ELR (cell line): ENCODE data around the gene ATP2B3.

Experiments
- DNase-seq: peaks from one replicate; pipeline ENCODE4 v3.0.0-alpha.2; 2015; ENCODE audit warnings: low read depth

ATP2B3 gene

GRCh38 chrX:153571534-153571908 lies 54.1 kb downstream of the ATP2B3 start:
- DNase-seq, result no peak

- no peak for DNase-seq
Observed at GRCh38 chrX:153572601-153573000, 55.2 kb downstream of the ATP2B3 start.

DNA sequence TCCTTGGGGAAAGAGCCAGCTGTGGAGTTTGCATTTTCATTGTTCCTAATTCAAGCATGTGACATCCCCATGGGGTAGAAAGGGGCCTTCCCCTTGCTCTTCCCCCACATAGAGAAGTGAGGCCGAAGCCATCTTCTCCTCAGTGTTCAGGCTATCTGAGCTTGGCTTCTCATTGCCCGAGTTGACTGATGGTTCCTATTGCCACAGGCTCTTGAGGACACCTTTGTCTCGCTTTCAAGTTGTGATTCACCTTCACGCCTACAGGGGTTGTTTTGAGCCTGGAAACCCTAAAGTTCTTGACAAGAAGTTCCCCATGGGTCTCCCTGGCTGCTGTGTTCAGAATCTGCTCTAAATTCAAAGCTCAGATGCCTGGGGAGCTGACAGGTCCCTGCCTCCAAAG lies 56.5 kb downstream of the ATP2B3 start:
- DNase-seq, result no peak

GRCh38 chrX:153576239-153576870 lies 58.9 kb downstream of the ATP2B3 start:
- no peak for DNase-seq

- no peak for DNase-seq
Observed at GRCh38 chrX:153576961-153577360, 59.5 kb downstream of the ATP2B3 start.

DNA sequence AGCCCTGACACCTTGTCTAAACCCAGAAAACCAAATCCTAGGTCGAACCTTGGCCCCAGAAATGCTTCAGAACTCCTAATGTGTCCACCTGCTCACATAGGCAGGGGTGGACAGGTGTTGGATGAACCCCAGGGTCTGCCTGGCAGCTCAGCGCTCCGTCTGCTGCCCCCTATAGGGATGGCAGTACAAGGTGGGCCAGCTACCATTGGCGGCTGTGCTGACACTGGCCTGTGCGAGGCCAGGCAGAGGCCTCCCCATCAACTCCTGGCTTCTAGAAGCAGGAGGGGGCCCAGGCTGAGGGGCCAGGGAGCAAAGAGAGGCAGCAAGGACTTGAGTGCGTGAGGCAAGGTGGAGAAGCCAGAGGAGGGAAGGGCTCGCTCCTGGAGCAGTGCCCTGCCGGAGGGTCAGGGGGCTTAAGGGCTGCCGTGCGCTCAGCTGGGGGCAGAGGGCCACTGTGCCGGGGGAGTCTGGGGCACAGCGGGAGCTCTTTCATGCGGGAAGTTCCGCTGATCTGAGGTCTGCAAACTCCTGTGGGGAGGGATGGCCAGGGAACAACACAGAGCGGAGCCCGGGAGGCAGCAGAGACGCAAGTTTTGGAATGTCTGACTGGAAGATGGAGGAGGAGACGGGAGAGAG lies 60.9 kb downstream of the ATP2B3 start:
- DNase-seq, result no peak

- DNase-seq, result no peak
Observed at GRCh38 chrX:153578889-153579288, 61.4 kb downstream of the ATP2B3 start.

DNA sequence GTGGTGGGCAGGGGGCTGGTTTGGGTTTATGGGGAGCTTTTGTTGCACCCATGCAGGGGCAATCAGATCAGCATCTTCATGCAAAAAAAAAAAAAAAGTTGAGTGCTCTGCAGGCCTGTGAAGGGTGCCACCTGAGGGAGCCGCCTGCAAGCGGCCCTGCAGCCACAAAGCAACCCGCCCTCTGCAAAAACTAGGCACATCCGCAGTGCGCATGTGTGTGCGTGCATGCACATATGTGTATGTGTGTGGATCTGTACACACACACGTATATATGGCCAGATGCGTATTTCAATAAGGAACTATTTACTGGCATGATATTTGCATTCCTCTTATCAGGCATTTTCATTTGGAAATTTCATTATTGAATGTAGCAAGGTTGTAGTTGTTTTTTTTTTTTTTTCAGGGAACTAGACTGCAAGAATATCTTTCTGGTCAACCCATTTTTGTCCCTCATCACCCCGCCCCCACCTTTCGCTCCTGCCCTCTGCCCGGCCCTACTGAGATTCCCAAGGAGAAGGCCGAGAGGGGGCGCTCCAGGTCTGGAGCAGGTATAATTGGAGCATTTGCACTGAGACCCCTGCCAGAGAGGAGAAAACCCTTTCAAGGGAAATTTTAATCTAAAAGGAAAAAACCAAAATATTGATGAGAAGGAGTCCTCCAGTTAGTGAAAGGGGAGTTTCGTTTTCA lies 63.4 kb downstream of the ATP2B3 start:
- DNase-seq, result no peak

GRCh38 chrX:153582896-153583295 lies 65.5 kb downstream of the ATP2B3 start:
- DNase-seq, result peak; percentile 32

DNA sequence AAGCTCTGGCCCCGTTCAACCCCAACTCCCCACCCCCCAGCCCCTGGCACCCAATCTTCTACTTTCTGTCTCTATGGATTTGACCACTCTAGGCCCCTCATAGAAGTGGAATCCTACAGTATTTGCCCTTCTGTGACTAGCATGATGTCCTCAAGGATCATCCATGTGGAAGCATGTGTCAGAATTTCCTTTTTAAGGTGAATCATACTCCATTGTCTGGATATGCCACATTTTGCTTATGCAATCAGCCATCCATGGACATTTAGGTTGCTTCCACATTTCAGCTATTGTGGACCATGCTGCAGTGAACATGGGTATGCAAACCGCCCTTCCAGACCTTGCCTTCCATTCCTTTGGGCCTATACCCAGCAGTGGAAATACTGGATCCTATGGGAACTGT lies 66.0 kb downstream of the ATP2B3 start:
- DNase-seq, result no peak

GRCh38 chrX:153585827-153586226 lies 68.4 kb downstream of the ATP2B3 start:
- no peak for DNase-seq

DNA sequence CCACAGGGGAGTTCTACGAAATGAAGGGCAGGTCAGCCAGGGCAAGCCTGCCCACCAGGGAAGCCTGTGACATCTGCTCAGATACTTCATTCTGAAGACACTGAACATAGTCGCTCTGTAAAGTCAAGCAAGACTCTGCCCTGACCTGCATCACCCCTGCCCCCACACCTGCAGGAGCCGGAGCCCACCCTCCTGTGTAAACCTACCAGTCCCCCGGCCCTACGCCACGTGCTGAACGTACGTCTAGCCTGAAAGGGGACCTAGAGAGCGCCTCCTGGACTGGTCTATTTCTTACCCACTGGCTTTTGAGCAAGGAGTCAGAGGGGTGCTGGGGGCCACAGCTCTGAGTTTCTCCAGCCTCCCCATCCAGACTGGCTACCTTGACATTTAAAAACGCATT lies 69.9 kb downstream of the ATP2B3 start:
- DNase-seq, result no peak

DNA sequence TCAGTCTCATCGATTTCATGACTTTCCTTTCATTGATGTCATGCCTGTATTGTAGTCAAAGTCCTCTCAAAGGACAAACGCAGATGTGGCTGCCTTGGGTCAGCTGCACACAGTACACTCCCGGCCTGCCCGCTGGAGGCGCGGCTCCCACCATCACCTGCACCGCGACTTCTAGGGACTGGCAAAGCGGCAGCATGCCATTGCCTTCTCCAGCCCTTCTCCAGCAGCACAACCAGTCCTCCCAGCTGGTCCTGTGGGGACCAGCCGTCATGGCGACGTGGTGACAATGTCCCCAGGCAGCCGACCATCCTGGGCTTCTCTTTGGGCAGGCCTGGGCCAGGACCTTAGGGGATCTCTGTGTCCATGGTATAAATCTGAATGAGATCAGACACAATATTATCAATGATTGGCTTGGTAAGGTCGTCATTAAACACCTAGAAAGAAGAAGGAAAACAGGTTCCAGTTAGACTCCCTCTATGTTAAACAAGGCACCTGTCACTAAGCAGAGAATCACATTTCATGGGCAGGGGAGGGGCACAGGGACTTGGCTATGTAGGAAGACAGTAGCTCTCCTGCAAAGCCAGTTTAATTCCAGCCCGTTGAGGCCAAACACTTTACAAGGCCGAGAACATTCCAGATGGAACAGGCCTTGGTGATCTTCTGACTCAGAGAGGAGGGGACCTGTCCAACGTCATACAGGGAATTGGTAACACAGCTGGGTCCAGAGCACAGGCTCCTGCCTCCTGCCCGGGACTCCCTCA lies 70.8 kb downstream of the ATP2B3 start:
- DNase-seq, result no peak

GRCh38 chrX:153588782-153589446 lies 71.5 kb downstream of the ATP2B3 start:
- no peak for DNase-seq

DNA sequence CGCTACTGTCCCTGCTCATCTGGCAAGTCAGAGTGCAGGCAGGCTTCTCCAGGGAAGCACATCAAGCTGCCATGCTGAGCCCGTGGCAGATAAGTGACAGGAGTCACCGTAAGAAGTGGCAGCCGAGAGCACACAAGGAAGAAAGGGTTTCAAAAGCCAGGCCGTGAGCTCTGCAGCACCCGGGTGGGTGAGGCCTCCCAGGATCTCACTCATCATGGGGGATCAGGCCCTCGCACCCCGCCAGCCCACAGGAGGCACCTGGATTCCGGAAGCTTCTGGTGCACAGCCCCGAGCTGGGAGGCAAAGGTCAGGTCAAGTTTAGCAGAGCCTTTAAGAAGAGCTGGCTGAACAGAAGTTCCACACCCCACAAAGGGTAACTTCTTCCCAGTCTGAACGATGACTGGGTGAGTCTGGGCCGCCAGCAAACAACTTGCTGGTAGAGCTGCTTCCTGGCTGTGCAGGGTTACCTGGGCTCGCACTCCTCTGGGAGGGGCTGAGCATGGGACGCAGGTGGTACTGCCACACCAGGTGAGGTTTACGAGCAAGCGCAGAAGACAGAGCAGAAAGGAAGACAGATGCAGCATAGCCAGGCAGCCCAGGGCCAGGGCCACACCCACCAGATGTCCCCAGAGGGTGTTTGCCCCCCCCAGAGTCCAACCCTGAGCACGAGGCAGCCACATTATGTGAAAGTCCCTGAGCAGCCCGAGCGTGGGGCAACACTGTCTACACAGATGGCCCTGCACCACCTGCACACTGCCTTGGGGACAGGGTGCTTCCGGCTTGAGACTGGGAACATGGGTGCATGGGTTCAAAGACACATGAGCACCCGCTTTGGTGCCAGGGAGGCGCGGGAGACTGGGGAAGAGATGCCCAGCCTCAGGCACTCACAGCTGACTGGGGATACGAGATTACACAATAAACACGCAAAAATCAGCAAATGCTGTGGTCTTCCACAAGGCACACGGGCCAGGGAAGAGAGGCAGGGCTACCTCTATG lies 73.8 kb downstream of the ATP2B3 start:
- DNase-seq, result no peak

DNA sequence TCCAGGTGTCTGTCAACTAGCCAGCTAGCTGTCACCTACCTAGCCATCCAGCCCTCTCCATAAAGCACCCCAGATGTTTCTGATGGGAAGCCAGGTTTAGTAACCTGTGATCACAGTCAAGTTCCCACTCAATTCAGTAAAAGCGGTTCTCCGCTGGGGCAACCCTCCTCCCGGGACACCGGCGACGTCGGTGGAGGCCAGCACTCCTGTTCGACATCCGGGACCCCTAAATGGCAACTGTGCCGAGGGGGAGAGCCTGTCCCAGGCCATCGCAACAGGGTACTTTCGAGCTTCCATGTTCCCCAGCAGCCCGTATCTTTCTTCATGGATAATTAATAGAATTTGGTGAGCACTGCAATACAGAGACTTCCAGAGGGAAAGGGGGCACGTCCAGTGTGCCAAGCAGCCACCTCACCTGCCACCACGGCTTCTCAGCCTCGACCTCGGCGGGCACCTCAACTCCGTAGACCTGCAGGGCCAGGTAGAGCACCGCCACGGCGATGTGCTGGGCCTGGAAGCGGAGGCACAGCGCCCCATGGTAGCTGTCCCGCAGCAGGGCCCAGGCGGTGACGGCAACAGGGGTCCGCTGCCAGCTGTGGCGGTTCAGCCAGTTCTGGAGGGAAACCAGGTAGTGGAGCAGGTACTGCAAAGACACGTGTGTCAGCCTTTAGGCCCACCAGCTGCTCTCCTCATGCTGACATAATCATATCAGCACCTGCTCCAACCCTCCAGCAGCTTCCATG lies 74.8 kb downstream of the ATP2B3 start:
- no peak for DNase-seq

DNA sequence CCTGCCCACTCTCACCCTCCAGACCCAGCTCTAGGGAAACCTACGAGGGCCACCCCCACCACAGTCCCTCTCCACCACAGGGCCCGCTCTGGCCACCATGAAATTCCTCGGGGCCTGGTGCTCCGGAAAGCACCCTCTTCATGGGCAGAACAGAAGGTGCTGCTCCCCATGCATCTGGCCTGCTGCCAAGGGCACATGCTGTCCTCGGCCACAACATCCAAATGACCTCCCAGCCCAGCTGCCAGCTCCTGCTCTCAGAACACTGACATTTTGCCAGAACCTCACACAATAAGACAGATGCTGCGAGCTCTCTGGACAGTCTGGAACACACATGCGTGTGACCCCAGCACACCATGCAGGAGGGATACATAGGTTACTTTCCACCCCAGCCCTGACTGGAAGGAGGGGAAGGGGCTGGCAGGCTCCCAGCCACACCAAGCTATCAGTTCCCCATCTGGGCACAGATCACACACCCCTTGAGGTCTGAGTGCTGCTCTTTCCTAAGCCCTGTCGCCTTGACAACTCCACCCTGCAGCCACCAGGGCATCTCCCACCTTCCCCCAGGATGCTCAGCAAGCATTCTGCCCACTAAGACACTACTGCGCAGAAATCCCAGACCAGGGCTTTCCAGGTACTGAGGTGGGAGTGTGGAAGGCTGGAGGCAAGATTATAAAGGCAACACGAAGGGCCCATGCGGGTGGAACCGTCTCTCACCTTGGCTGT lies 75.7 kb downstream of the ATP2B3 start:
- DNase-seq, result no peak

DNA sequence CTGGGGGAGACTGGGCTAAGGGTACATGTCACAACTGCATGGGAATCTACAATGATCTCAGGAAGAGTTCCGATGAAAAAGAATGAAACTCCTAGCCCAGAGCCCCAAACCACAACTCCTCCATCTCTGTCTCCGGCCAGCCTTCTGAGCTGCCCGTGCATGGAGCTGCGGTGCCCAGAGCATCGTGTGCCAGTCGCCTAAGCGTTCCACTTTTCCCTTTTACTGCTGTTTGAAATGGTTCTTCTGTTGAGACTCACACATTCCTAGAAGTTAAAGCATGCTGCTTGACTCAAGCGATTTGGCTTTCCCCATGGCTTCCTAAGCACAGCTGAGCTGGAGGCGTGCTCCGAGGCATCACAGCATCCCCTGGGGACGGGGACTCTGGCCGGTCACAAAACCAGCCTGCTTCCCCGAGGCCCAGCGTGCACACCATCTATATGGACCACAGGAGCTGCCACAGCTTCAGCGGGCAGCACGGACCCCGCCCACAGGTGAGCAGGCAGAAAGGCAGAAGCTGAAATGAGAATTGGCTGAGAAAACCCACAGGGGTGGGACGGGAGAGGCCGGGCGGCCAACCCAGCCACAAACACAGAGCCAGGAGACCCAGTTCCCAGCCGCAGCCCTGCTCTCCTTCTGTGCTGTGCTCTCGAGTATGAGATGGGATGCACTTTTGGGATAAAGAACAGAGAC lies 76.5 kb downstream of the ATP2B3 start:
- no peak for DNase-seq

- no peak for DNase-seq
Observed at GRCh38 chrX:153595387-153595786, 77.9 kb downstream of the ATP2B3 start.
